Measurements from ENCODE around the gene MAPKAP1. TPM values are rescaled to one million over a fixed set of nuclear protein-coding genes. Genes with fewer than 3 reads are reported as not detected.
"Not testable (repeated sequence)": the region's sequence is repeated elsewhere in the genome, so short reads cannot be mapped to it uniquely, and the experiment has no call there.

The MAPKAP1 gene
- total RNA-seq, 2 experiments from 2014 or later: 47.2 to 48.0 TPM

- H3K27me3 Mint-ChIP-seq: peaks cover 15% of the 10 kb centered on the region
- H3K4me1 Mint-ChIP-seq: peaks cover 14% of the 10 kb centered on the region
- no peak for DNase-seq
- ChIA-PET CTCF (no interaction called here), POLR2A (no interaction called here)
- no peaks in the 10 kb centered on the region for H3K36me3 Mint-ChIP-seq (ENCODE audit: low read depth)
- no peak overlapping the region for H3K4me3 Mint-ChIP-seq
- H3K9me3 Mint-ChIP-seq: no peaks in the 10 kb centered on the region
- no peak overlapping the region for H3K27ac Mint-ChIP-seq
Measured at GRCh38 chr9:125410522-125410894, 296.5 kb downstream of the MAPKAP1 start.

- Mint-ChIP-seq H3K4me1 (peaks cover 14% of the 10 kb centered on the region), H3K4me3 (peak overlapping the region; percentile 18), H3K27ac (no peak overlapping the region), H3K36me3 (ENCODE audit: low read depth) (no peaks in the 10 kb centered on the region), H3K9me3 (no peaks in the 10 kb centered on the region), H3K27me3 (peaks cover 15% of the 10 kb centered on the region)
- POLR2A ChIA-PET: no interaction called here
- CTCF ChIA-PET: no interaction called here
- peak; percentile 34 for DNase-seq
Measured at GRCh38 chr9:125409637-125410521, 297.1 kb downstream of the MAPKAP1 start.

- no peak overlapping the region for H3K27ac Mint-ChIP-seq
- CTCF ChIA-PET: no interaction called here
- POLR2A ChIA-PET: no interaction called here
- DNase-seq: no peak
- H3K9me3 Mint-ChIP-seq: no peaks in the 10 kb centered on the region
- peaks cover 15% of the 10 kb centered on the region for H3K27me3 Mint-ChIP-seq
- H3K4me3 Mint-ChIP-seq: peak overlapping the region; percentile 41
- H3K36me3 Mint-ChIP-seq (ENCODE audit: low read depth): no peaks in the 10 kb centered on the region
- peaks cover 14% of the 10 kb centered on the region for H3K4me1 Mint-ChIP-seq
Measured at GRCh38 chr9:125409217-125409636, 297.8 kb downstream of the MAPKAP1 start.

- Mint-ChIP-seq H3K27me3 (peaks cover 15% of the 10 kb centered on the region), H3K9me3 (no peaks in the 10 kb centered on the region), H3K27ac (no peak overlapping the region), H3K36me3 (ENCODE audit: low read depth) (no peaks in the 10 kb centered on the region), H3K4me1 (peaks cover 14% of the 10 kb centered on the region), H3K4me3 (peak overlapping the region; percentile 41)
- DNase-seq: peak; percentile 76
- ChIA-PET POLR2A (interaction anchor here (1.1 kb wide), 1 partner anchor 1083 kb away, joined by 3 read pairs; no protein-coding TSS in a partner anchor), CTCF (interaction anchor here (0.5 to 2.0 kb wide), 45 partner anchors 9 to 1083 kb away, joined by 3 to 11 read pairs (median 4); partner anchors contain the start of gene MAPKAP1)
Measured at GRCh38 chr9:125407974-125408900, 298.8 kb downstream of the MAPKAP1 start.

GRCh38 chr9:125407432-125407973, 299.5 kb downstream of the MAPKAP1 start:
- CTCF ChIA-PET: interaction anchor here (0.5 to 2.0 kb wide), 44 partner anchors 8 to 1084 kb away, joined by 3 to 11 read pairs (median 4); partner anchors contain the start of gene MAPKAP1
- POLR2A ChIA-PET: no interaction called here
- H3K4me1 Mint-ChIP-seq: peaks cover 14% of the 10 kb centered on the region
- peak overlapping the region; percentile 33 for H3K4me3 Mint-ChIP-seq
- peaks cover 15% of the 10 kb centered on the region for H3K27me3 Mint-ChIP-seq
- no peaks in the 10 kb centered on the region for H3K36me3 Mint-ChIP-seq (ENCODE audit: low read depth)
- no peaks in the 10 kb centered on the region for H3K9me3 Mint-ChIP-seq
- no peak for DNase-seq
- H3K27ac Mint-ChIP-seq: no peak overlapping the region

GRCh38 chr9:125406810-125407087, 300.3 kb downstream of the MAPKAP1 start:
- POLR2A ChIA-PET: no interaction called here
- no peaks in the 10 kb centered on the region for H3K36me3 Mint-ChIP-seq (ENCODE audit: low read depth)
- CTCF ChIA-PET: interaction anchor here (1.3 to 2.0 kb wide), 8 partner anchors 15 to 1084 kb away, joined by 3 to 6 read pairs (median 4); no protein-coding TSS in a partner anchor
- peaks cover 14% of the 10 kb centered on the region for H3K4me1 Mint-ChIP-seq
- no peak overlapping the region for H3K27ac Mint-ChIP-seq
- no peak for DNase-seq
- H3K27me3 Mint-ChIP-seq: peaks cover 15% of the 10 kb centered on the region
- no peaks in the 10 kb centered on the region for H3K9me3 Mint-ChIP-seq
- H3K4me3 Mint-ChIP-seq: no peak overlapping the region

- ChIA-PET CTCF (no interaction called here), POLR2A (no interaction called here)
- H3K36me3 Mint-ChIP-seq (ENCODE audit: low read depth): no peaks in the 10 kb centered on the region
- H3K27me3 Mint-ChIP-seq: peaks cover 15% of the 10 kb centered on the region
- no peaks in the 10 kb centered on the region for H3K9me3 Mint-ChIP-seq
- no peak overlapping the region for H3K27ac Mint-ChIP-seq
- no peak for DNase-seq
- H3K4me1 Mint-ChIP-seq: peaks cover 14% of the 10 kb centered on the region
- H3K4me3 Mint-ChIP-seq: no peak overlapping the region
Measured at GRCh38 chr9:125405938-125406809, 300.8 kb downstream of the MAPKAP1 start.

- Mint-ChIP-seq H3K4me3 (no peak overlapping the region), H3K27ac (no peak overlapping the region), H3K4me1 (peaks cover 10% of the 10 kb centered on the region), H3K36me3 (ENCODE audit: low read depth) (no peaks in the 10 kb centered on the region), H3K9me3 (no peaks in the 10 kb centered on the region), H3K27me3 (peaks cover 11% of the 10 kb centered on the region)
- no peak for DNase-seq
- ChIA-PET POLR2A (no interaction called here), CTCF (no interaction called here)
Measured at GRCh38 chr9:125404733-125405132, 302.3 kb downstream of the MAPKAP1 start.

GRCh38 chr9:125400725-125401716, 306.0 kb downstream of the MAPKAP1 start:
- ChIA-PET POLR2A (no interaction called here), CTCF (no interaction called here)
- no peaks in the 10 kb centered on the region for H3K9me3 Mint-ChIP-seq
- no peaks in the 10 kb centered on the region for H3K36me3 Mint-ChIP-seq (ENCODE audit: low read depth)
- no peaks in the 10 kb centered on the region for H3K4me1 Mint-ChIP-seq
- no peaks in the 10 kb centered on the region for H3K27me3 Mint-ChIP-seq
- H3K4me3 Mint-ChIP-seq: no peak overlapping the region
- H3K27ac Mint-ChIP-seq: no peak overlapping the region
- DNase-seq: no peak

GRCh38 chr9:125400232-125400631, 306.8 kb downstream of the MAPKAP1 start:
- H3K36me3 Mint-ChIP-seq (ENCODE audit: low read depth); H3K27me3 Mint-ChIP-seq; CTCF ChIA-PET; H3K9me3 Mint-ChIP-seq; H3K27ac Mint-ChIP-seq; H3K4me1 Mint-ChIP-seq; POLR2A ChIA-PET; H3K4me3 Mint-ChIP-seq; DNase-seq: not testable (repeated sequence)

- H3K36me3 Mint-ChIP-seq (ENCODE audit: low read depth): no peaks in the 10 kb centered on the region
- no peaks in the 10 kb centered on the region for H3K9me3 Mint-ChIP-seq
Measured at GRCh38 chr9:125399666-125400065, 307.3 kb downstream of the MAPKAP1 start.

More at GRCh38 chr9:125399666-125400065, 307.3 kb downstream of the MAPKAP1 start:
- ChIA-PET POLR2A (no interaction called here), CTCF (interaction anchor here (1.0 kb wide), 1 partner anchor 8 kb away, joined by 4 read pairs; no protein-coding TSS in a partner anchor)
- Mint-ChIP-seq H3K4me1 (no peaks in the 10 kb centered on the region), H3K4me3 (no peak overlapping the region), H3K27ac (no peak overlapping the region), H3K27me3 (no peaks in the 10 kb centered on the region)
- no peak for DNase-seq

All from activated CD4-positive, alpha-beta memory T cell treated with anti-CD3 and anti-CD28 coated beads, Interleukin-2, amount 10 ng/mL, durations not matched to agents 7 days and 5 days (primary cell).